Activated T-cell treated with anti-CD3 and anti-CD28 coated beads for 1 hour (primary cell): Measurements from ENCODE around the gene ENPP1.
"Not testable (repeated sequence)": the region's sequence is repeated elsewhere in the genome, so short reads cannot be mapped to it uniquely, and the experiment has no call there.

Source experiments
- DNase-seq: peaks from one replicate; pipeline ENCODE4 v3.0.0-alpha.2; 2020; ENCODE audit warnings: low read depth

The ENPP1 gene

GRCh38 chr6:131876545-131876944 lies 68.7 kb downstream of the ENPP1 start:
- no peak for DNase-seq

- no peak for DNase-seq
Measured at GRCh38 chr6:131877999-131878789, 70.4 kb downstream of the ENPP1 start.

- DNase-seq: no peak
Measured at GRCh38 chr6:131883016-131883415, 75.2 kb downstream of the ENPP1 start.

GRCh38 chr6:131885237-131885636 lies 77.4 kb downstream of the ENPP1 start:
- no peak for DNase-seq

DNA sequence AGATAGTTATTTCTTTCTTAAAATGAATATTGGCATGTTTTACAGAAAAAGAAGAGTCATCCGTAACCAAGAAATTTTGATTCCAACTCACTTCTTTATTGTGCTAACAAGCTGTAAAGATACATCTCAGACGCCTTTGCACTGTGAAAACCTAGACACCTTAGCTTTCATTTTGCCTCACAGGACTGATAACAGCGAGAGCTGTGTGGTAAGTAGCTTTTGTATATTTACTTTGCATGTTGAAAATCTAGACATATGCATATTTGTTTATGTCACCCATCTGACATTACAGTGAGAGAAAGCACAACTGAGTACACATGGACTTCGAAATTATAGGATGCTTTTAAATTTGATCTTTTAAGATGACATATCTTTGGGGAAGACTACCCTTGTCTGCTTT lies 78.7 kb downstream of the ENPP1 start:
- no peak for DNase-seq

DNA sequence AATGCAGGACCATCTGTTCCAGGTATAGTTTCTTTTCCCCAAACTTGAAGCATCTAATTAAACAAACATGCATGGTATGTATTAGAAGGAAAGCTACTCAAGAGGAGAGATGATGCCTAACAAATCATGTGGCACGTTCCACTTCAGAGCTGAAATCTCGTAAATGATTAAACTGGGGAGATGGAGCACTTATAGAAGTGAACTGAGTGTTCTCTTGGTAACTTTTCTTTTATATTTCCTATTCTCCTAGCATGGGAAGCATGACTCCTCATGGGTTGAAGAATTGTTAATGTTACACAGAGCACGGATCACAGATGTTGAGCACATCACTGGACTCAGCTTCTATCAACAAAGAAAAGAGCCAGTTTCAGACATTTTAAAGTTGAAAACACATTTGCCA lies 82.3 kb downstream of the ENPP1 start:
- no peak for DNase-seq

GRCh38 chr6:131893198-131893597 lies 85.4 kb downstream of the ENPP1 start:
- no peak for DNase-seq

DNA sequence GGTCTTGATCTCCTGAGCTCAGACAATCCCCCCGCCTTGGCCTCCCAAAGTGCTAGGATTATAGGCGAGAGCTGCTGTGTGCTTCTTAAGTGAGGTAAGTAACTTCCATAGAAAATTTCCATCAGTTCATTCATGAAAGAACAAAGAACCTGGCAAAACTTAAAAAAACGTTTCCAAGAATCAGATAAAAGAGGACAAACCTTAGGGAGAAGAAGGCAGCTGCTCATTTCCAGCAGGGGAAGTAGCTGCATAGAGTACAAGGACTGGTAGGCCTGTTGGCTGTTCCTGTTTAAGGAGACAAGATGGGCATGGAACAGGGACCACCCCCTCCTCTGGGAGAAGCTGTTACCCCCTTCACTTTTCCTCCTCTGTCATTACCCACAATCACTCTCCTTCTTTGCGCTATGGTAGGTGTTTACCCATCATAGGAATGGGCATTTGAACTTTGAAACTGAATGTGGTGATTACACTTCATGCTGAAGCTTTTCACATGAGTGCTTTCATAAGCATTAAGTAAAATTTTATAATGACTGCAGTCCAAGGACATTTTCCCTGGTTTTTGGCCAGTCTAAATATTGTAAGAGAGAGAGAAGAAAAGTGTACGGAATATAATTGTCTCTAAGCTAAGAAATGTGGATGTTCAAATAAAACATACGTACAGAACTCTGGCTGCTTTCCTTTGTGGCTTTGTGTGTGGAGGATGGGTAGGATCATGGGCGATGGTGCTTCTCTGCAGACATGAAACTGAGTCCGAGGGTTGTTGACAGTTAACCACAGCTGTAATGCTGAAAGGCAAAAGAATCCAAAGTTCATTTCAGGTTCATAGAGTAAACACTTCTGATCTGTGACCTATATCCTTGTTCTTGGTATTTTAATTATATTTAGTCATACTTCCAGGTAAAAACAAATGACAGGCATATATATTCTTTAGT lies 86.9 kb downstream of the ENPP1 start:
- DNase-seq: no peak

GRCh38 chr6:131897050-131897435 lies 89.2 kb downstream of the ENPP1 start:
- no peak for DNase-seq

- DNase-seq: no peak
Measured at GRCh38 chr6:131897621-131898020, 89.8 kb downstream of the ENPP1 start.

DNA sequence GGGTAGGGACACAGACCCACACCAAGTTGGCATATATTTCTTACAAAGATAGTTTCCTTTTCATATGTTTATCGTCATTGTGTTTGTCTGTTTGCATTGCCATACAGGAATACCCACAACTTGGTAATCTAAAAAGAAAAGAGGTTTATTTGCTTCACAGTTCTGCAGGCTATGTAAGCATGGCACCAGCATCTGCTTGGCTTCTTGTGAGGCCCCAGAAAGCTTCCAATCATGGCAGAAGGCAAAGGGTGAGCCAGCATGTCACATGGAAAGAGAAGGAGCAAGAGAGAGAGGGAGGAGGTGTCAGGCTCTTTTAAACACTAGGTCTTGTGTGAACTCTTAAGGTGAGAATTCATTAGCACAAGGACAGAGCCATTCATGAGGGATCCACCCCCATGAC lies 90.9 kb downstream of the ENPP1 start:
- DNase-seq: no peak

- no peak for DNase-seq
Measured at GRCh38 chr6:131900231-131900630, 92.4 kb downstream of the ENPP1 start.

DNA sequence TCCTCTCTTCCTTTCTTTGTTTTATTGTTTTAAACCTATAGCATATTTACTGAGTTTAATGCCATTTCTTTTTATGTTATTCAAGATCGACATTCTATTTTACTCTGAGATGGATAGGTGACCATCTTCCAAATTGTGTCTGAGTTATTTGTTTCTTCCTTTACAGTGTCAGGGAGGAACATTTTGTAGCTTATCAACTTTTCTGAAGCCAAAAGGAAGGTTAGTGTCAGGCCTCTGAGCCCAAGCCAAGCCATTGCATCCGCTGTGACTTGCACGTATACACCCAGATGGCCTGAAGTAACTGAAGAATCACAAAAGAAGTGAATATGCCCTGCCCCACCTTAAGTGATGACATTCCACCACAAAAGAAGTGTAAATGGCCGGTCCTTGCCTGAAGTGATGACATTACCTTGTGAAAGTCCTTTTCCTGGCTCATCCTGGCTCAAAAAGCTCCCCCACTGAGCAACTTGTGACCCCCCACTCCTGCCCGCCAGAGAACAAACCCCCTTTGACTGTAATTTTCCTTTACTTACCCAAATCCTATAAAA lies 93.6 kb downstream of the ENPP1 start:
- DNase-seq: not testable (repeated sequence)

DNA sequence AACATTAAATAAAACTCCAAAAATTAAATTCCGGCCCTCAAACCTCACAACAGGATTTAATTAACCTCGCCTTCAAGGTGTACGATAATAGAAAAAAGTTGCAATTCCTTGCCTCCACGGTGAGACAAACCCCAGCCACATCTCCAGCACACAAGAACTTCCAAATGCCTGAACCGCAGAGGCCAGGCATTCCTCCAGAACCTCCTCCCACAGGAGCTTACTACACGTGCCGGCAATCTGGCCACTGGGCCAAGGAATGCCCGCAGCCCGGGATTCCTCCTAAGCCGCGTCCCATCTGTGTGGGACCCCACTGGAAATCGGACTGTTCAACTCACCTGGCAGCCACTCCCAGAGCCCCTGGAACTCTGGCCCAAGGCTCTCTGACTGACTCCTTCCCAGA lies 95.9 kb downstream of the ENPP1 start:
- not testable (repeated sequence) for DNase-seq

DNA sequence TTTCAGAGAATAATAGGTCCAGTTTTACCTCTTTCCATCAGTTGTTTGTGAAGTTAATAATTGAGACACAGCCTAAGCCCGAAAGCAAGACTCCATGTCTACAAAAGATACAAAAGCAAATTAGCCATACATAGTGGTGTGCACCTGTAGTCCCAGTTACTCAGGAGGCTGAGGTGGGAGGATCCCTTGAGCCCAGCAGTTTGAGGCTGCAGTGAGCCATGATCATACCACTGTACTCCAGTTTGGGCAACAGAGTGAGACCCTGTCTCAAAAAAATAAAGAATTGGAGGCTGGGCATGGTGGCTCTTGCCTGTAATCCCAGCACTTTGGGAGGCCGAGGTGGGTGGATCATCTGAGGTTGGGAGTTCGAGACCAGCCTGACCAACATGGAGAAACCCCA lies 101.0 kb downstream of the ENPP1 start:
- not testable (repeated sequence) for DNase-seq

GRCh38 chr6:131909408-131910218 lies 101.8 kb downstream of the ENPP1 start:
- DNase-seq: peak; percentile 66

- DNase-seq: no peak
Measured at GRCh38 chr6:131910219-131910589, 102.4 kb downstream of the ENPP1 start.

- no peak for DNase-seq
Measured at GRCh38 chr6:131910956-131911355, 103.1 kb downstream of the ENPP1 start.

GRCh38 chr6:131911951-131912350 lies 104.1 kb downstream of the ENPP1 start:
- DNase-seq: no peak

GRCh38 chr6:131914234-131914633 lies 106.4 kb downstream of the ENPP1 start:
- no peak for DNase-seq

DNA sequence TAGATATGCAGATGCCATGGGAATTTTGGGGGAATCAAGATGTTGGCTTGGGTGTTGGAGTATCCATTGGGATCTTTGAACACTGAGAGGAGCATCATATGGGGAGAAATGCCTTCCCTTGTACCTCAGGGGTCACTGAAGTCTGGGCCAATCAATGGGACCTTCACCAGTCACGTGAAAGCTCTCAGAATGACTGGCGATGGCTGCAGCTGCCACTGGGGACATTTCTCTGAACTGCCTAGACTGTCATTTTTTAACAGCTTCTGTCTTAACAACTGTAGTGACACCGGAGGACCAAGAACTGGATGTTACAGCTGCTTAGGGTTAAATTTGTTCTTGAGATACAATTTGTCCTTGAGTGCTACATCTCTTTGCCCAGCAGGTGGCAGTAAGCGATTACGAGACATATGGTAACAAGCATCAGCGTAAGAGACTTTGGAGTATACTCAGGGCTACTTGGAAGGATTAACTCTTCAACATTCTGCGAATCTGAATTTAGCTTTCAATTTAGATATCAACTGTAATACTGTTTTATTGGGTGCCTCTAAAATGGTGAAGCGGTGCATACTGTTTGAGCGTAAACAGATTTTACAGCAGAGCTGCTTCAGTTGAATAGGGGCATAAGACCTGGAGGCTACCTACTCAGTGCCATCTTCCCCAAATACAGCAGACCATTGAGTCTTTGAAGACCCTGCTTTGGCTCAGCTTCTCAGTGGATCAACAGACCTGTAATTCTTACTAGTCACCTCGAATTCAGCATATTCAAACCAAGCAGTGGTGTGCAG lies 107.3 kb downstream of the ENPP1 start:
- DNase-seq: peak; percentile 25
